SW480 (cell line): ENCODE data around the gene AOC1.
"Not testable (repeated sequence)": the region's sequence is repeated elsewhere in the genome, so short reads cannot be mapped to it uniquely, and the experiment has no call there.

Source experiments
- DNase-seq: peaks from one replicate; pipeline ENCODE4 v3.0.0-alpha.2; 2016; ENCODE audit warnings: low spot score

AOC1 gene, protein sequence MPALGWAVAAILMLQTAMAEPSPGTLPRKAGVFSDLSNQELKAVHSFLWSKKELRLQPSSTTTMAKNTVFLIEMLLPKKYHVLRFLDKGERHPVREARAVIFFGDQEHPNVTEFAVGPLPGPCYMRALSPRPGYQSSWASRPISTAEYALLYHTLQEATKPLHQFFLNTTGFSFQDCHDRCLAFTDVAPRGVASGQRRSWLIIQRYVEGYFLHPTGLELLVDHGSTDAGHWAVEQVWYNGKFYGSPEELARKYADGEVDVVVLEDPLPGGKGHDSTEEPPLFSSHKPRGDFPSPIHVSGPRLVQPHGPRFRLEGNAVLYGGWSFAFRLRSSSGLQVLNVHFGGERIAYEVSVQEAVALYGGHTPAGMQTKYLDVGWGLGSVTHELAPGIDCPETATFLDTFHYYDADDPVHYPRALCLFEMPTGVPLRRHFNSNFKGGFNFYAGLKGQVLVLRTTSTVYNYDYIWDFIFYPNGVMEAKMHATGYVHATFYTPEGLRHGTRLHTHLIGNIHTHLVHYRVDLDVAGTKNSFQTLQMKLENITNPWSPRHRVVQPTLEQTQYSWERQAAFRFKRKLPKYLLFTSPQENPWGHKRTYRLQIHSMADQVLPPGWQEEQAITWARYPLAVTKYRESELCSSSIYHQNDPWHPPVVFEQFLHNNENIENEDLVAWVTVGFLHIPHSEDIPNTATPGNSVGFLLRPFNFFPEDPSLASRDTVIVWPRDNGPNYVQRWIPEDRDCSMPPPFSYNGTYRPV

DNA sequence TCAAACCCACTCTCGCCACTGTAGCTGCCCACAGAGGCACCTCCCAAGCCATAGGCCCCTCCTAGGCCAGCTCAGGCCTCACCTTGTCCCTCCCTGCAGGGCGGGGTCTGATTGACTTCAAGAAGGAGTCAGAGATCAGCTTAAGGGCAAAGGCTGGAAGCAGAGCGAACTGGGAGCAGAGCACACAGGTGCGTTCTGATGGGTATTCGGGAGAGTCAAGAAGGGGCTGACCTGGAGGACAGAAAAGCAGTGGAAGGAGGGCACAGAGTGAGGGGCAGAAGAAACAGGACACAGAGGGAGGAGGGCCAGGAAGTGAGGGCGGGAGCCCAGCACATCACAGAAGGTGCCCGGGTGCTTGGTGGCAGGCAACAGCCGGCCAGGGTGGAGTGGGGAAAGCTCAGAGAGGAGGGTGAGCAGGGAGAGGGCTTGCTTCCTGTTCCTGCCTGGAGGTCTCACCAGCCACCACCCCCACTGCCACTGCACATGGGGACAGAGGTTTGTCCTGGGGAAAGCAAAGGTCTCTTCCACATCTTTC is at the start of gene AOC1:
Gene AOC1 (plus strand): TSS at position 147 of the 535 bp plus-strand sequence. CDS start 3,954 bp downstream, outside the sequence.
- DNase-seq, result peak; percentile 49

DNA sequence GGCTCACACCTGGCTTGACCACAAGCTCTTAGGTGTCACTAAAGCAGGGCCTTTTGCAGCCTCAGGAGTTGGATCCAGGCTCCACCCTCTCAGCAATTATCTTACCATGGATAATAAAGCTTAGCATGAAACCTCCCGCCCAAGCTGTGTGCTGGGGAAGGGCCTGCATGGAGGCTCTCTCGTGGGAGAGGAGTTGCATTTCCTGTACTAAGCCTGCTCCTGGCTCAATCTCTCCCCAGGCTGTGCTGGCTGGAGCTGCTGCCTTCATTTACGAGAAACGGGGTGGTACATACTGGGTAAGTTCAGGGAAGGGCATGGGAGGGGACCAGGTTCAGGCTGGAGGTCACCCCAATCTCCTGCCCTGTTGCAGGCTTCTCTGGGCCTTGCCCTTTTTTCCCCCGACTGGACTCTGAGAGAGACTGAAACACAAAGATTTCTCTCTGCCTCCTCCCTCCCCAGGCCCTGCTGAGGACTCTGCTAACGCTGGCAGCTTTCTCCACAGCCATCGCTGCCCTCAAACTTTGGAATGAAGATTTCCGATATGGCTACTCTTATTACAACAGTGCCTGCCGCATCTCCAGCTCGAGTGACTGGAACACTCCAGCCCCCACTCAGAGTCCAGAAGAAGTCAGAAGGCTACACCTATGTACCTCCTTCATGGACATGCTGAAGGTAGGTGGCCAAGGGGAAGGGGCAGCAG is 49.0 kb upstream of the AOC1 start:
- DNase-seq, result no peak

DNA sequence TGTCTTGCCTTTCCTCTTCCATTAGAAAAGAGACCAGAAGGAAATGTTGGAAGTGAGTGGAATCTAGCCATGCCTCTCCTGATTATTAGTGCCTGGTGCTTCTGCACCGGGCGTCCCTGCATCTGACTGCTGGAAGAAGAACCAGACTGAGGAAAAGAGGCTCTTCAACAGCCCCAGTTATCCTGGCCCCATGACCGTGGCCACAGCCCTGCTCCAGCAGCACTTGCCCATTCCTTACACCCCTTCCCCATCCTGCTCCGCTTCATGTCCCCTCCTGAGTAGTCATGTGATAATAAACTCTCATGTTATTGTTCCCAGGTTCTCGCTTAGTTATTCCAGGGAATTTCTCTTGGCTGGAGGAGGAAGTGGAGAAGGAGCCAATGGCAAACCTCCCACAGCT is 47.5 kb upstream of the AOC1 start:
- no peak for DNase-seq

DNA sequence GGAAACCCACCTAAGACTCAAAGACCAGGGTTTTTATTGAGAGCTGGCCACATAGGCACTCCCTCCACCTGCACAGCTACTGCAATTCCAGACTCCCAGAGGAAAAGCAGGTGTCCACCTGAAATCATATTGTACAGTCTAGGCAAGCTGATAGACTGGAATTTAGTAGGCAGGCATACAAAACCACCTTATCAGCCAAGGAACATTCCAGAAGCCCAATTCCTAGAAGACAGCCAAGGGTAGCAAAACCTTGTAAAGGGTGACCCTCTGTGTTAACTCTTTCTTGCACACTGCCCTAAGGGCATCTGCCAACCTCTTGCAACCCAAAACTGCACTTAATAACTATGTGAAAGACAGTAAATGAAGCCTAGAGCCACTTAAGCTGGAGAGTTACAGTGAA is 46.5 kb upstream of the AOC1 start:
- no peak for DNase-seq

DNA sequence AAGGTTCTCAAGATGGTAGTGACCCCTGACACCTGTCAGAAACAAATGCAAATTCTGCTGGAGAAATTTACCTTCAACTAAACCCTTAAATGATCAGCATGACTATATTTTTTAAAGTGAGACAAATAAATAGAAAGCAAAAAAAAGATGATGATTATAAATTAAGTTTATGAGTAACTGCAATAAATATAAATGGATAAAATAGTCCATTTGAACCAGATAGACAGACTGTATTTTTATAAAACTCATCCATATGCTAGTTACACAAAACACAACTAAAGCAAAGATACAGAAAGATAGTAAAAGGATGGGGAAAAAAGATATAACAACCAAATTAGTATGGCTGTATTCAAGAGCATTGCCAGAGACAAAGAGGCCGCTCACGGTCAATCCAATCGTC is 45.9 kb upstream of the AOC1 start:
- DNase-seq, result no peak

DNA sequence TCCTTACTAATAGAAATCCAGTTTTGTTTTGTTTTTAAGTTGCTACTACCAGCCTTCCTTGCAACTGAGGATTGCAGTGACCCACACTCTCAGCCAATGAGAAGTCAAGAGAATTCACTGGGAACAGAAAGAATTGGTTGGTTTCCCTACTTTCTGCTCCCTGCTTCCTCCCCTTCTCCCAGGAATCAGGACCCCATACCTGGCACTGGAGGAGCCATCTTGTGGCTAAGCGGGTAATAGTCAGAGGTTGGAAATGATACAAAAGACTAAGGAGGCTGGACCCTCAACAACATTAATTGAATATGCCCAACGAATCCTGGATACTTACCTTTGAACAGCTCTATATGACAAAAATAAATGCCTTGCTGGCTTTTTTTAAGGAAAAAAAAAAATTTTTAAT is 45.5 kb upstream of the AOC1 start:
- no peak for DNase-seq

DNA sequence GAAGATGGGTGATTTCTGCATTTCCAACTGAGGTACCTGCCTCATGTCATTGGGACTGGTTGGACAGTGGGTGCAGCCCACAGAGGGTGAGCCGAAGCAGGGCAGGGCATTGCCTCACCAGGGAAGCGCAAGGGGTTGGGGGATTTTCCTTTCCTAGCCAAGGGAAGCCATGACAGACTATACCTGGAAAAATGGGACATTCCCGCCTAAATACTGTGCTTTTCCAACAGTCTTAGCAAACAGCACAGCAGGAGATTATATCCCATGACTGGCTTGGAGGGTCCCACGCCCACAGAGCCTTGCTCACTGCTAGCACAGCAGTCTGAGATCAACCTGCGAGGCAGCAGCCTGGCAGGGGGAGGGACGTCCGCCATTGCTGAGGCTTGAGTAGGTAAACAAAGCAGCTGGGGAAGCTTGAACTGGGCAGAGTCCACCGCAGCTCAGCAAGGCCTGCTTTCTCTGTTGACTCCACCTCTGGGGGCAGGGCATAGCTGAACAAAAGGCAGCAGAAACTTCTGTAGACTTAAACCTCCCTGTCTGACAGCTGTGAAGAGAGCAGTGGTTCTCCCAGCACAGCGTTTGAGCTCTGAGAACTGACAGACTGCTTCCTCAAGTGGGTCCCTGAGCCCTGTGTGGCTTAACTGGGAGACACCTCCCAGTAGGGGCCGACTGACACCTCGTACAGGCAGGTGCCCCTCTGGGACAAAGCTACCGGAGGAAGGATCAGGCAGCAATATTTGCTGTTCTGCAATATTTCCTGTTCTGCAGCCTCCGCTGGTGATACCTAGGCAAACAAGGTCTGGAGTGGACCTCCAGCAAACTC is 44.5 kb upstream of the AOC1 start:
- not testable (repeated sequence) for DNase-seq

DNA sequence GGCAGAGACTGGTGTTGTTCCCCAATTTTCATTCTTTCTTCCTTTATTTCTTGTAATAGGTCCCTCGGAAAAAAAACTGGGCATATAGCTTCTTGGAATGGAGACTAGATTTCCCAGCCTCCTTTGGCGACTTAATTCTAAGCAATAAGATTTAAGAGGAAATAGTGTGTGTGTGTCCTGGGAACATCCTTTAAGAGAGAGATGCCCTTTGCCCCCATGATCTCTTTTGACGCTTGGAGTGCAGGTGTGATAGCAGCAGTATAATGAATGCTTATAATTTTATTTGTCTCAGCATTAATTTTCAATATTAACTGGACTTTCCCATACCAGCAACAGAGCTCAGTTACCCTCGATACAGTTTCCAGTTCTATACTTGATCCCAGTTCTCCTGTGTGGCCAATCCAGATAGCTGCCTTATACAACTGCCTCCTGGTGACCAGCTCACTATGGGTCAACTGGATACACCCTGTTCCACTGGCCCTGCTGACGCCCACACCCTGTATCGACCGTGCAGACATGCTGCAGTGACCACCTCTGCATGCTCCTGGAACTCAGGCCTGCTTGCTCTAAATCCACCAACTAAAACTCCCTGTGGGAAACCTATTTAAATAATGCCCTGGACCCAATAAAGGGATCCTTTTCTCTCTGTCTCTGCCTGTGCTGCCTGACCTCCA is 37.9 kb upstream of the AOC1 start:
- no peak for DNase-seq

DNA sequence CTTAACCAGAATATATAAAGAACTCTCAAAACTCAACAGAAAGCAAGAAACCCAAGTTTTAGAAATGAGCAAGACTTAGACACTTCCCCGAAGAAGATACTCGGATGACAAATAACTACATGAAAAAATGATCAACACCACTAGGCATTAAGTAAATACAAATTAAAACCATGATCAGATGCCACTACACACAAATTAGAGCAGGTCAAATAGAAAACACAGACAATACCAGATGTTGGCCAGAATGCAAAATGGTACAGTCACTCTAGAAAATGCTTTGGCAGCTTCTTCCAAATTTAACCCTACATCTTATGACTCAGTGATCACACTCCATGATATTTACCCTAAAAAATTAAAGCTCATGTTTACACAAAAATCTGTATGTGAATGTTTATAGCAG is 33.3 kb upstream of the AOC1 start:
- DNase-seq, result no peak

DNA sequence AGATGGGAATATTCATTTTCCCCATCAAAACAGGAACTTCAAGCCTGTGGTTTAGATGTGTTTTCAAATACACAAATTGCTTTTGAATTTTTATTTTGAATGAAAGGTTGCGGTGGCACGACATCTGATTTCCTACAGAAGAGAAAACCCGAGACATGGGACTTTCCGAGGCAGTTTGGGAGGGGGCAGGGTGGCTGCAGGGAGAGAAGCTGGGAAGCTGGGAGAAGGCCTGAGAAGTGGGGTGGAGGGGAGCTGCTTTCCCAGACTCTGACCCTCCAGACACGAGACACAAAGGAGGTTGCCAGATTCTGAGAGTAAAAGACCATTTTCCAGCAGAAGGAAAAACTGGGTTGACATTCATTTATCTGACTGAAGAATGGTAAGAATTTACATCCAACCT is 32.2 kb upstream of the AOC1 start:
- DNase-seq, result no peak

DNA sequence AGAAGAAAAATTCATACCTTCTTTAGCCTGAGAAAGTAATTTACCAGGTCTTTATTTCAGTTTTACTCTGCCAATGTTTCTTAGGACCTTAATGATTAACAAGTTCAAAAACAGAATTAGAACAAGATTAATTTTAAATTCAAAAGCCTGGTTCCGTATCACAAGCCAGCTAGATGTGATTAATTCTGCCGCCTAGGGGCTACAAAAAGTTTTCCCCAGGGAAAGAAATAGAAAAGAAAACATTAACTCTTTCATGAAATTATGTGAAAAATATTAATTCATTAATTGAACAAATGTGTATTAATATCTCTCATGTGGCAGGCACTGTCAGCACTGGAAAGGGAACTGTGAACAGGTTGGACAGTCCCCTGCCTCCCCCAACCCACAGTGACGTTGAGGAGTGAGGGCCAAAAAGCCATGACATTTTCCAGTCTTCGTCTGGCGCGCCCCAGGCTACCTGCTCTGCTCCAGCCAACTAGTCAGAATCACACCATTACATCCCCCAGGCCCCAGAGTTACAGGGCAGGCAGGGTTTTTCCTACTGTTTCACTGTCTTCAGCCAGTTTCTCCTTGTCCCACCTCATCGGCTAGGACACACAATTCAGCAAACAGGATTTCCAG is 31.6 kb upstream of the AOC1 start:
- DNase-seq, result no peak

DNA sequence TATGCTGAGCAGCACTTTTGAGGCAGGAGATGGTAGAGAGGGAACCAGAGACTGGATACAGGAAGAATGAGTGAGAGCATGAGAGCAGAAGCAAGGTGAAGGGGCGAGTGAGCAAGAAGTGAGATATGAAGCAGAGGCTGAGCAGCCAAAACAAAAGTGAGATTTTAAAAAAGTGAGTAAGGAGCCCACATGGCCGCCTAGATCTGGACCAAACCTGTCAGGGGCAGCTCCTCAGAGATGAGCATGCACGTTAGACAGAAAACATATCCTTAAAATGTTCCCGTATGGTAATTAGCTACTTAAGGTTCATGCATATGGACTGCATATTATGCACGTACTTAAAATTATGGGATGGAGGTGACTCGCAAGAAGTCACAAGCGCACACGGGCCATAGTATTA is 29.3 kb upstream of the AOC1 start:
- DNase-seq, result no peak

DNA sequence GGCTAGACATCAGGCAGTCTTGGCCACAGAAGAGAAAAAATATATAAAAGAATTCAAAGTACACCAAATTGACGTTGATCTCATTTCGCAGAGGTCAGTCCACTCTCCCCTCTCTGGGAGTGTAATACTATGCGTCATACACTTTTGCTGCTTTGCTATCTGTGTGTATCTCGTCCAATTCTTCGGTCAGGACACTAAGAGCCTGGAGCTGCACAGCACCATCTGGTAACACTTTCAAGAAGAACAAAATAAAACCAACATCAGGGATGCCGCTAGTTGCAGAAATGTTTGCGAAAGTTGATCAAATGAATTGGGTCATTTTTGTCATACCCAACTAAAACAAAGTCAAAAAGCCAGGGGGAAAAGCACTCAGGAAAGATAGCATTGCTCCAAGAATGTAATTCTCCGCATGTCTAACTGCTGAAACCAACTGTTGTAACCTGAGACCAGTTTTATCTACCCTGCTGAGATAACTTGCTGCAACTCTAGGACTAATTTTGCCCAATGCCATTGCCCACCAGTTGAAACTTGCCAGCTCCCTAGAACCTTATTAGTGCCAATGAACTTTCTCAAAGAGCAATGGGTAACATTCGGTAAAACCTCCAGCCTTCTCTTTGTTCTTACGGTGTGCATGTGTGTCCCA is 28.7 kb upstream of the AOC1 start:
- DNase-seq, result no peak

DNA sequence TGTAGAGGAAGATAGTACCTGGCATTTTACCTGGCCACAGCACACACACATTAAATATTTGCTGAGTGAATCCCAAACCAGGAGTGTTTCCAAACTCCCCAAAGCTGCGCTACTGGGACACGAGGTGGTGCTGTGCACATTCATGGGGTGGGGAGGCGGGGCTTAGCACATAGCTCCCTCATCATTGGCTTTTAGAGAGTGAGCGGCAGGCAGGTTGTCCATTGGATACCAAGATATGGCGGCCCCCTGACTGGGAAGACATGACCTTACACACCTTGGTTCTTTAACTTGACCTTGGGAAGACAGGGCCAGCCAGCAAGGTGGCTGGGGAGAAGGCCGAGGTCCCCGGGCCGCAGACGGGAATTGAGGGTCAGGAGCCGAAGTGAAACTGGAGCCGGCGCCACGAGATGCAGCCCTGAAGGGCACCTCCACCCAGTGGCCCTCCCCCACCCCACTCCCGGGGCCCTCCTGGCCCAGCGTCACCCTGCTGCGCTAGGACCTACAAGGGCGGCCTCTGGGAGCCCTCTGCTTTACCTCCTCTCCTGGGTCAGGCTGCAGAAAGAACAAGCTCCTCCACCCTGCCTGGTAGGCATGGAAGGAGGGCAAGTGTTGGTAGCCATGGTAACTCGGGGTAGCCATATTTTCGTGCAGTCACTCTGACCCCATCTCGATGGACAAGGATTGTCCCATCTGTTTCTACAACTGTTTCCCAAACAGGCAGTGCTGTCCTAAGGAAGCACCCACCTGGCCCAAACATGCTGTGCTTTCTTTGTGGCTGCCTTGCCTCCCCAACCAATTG is 27.7 kb upstream of the AOC1 start:
- DNase-seq, result no peak

DNA sequence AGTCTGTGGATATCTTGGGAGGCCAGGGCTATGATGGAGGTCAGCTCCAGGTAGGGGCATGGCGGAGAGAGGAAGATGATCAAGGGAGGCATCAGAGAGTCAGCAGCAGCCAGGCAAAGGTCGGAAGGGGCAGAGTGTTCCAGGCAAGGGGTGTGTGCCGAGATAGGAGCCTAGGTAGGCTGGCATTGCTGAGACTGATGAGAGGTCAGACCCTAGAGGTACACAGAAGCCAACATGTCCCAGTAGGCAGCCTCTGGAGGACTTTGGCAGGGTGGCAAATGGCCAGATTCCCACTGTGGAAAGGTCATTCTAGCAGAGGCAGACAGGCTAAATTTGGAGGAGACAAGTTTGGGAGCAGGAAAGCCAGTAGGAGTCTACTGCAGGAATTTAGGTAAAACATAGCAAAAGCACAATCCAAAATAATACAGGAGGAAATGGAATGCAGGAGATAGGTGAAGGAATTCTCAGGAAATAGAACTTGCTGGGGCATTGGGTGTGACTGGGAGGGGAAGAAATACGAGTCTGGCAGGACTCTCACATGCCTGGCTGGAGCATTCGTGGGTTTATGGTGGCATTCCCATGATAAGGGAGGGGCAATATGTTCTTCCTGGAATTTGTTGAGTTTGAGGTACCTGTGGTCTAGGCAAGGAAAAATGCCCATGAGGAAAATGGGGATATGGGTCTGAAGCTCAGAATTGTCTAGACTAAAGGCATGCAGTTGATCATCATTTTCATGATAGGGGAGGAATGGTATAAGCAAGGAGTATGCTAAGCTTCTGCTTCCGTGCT is 26.1 kb upstream of the AOC1 start:
- DNase-seq, result peak; percentile 31

DNA sequence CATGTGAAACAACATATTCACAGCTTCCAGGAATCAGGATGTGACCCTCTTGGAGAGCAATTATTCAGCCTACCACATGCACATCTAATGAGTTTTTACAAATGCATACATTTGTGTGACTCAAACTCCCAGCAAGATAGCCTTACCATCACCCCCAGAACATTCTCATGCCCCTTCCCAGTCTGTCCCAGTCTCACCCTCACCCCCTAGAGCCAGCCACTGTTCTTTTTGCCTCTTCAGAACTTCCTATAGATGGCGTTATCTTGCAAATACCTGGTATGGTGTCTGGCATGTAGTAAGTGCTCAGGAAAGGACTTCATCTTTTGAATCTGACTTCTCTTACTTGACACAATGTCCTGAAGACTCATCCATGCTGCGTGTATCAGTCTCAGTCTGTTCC is 23.9 kb upstream of the AOC1 start:
- DNase-seq, result no peak

DNA sequence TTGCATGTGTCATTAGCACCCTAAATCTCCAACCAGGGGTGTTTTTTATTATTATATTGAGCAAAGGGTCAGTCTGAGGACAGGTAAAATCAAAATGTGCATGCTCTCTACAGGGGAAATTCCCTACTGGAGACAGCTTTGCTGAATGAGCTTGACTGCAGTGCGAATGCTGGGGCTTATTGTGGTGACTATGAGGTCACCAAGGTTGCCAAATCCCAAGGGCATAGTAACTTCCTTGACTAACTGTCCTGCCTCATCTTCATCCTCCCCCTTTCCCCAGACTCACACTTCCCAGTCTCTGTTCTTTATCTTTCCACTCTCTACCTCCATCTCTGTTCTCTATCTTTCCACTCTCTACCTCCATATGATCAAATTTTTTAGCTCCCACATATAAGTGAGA is 22.9 kb upstream of the AOC1 start:
- no peak for DNase-seq

DNA sequence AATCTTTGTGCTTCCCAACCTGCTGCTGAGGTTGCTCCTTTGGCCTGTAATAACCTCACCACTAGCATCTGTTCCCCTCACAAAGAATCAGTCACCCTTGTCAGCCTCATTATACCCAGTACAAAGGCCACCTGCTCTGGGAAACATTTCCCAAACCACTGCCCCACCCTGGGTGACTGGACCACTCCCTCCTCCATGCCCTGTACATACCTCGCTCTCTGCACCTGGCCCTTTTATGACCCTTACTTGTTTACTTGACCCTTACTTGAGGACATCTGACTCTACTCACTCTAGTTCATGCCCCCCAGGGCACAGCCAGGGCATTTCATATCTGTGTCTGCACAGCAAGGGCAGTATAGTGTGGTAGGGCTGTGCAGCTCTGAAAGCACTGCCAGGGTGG is 21.4 kb upstream of the AOC1 start:
- DNase-seq, result peak; percentile 95

DNA sequence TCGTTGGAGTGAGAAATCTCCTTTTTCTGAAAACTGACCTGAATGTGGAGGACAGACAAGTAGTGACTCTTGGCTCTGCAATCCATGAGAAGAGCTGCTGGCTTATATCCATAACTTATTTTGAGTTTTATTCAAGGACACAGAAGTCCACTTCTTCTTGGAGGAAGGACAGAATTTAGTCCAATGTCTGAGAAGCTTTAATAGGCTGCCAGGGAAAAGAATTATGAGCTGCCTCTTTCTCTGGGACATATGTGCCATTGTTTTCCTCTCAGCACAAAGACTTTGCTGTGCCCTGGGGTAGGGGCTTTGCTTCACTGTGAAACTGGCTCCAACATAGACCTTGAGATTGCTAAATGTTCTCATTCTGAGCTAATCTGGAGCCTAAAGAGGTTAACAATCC is 20.5 kb upstream of the AOC1 start:
- no peak for DNase-seq
